Fibroblast of pulmonary artery (primary cell): ENCODE data around the gene TECPR2.

ENCODE experiments used
- DNase-seq: peaks from one replicate; pipeline ENCODE4 v3.0.0-alpha.2; 2010; ENCODE audit warnings: low read depth
- H3K4me3 ChIP-seq: replicated peaks from 2 replicates; pipeline ENCODE4 v1.5.1; 2011; ENCODE audit warnings: low read depth, mild to moderate bottlenecking, control low read depth, low read length, moderate library complexity
- TF ChIP-seq, protein P1 (sequence below): IDR thresholded peaks from 2 replicates; pipeline ENCODE4 v1.5.1; 2011; ENCODE audit warnings: mild to moderate bottlenecking, control low read depth, low read length, inconsistent platforms; ENCODE audit errors: missing control alignments

TECPR2 gene

GRCh38 chr14:102338724-102339123 lies 24.0 kb upstream of the TECPR2 start:
- H3K4me3 ChIP-seq: no peak overlapping the region
- DNase-seq: no peak
- TF ChIP-seq, protein P1, sequence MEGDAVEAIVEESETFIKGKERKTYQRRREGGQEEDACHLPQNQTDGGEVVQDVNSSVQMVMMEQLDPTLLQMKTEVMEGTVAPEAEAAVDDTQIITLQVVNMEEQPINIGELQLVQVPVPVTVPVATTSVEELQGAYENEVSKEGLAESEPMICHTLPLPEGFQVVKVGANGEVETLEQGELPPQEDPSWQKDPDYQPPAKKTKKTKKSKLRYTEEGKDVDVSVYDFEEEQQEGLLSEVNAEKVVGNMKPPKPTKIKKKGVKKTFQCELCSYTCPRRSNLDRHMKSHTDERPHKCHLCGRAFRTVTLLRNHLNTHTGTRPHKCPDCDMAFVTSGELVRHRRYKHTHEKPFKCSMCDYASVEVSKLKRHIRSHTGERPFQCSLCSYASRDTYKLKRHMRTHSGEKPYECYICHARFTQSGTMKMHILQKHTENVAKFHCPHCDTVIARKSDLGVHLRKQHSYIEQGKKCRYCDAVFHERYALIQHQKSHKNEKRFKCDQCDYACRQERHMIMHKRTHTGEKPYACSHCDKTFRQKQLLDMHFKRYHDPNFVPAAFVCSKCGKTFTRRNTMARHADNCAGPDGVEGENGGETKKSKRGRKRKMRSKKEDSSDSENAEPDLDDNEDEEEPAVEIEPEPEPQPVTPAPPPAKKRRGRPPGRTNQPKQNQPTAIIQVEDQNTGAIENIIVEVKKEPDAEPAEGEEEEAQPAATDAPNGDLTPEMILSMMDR: no peak

- H3K4me3 ChIP-seq: no peak overlapping the region
- DNase-seq: no peak
- TF ChIP-seq, protein P1: no peak
Observed at GRCh38 chr14:102341566-102341965, 21.2 kb upstream of the TECPR2 start.

GRCh38 chr14:102342238-102342637 lies 20.5 kb upstream of the TECPR2 start:
- no peak for DNase-seq
- TF ChIP-seq, protein P1: no peak

GRCh38 chr14:102344084-102344483 lies 18.7 kb upstream of the TECPR2 start:
- TF ChIP-seq, protein P1: no peak
- DNase-seq: no peak
- no peak overlapping the region for H3K4me3 ChIP-seq

More at GRCh38 chr14:102342238-102342637, 20.5 kb upstream of the TECPR2 start:
- H3K4me3 ChIP-seq: no peak overlapping the region

GRCh38 chr14:102344485-102344884 lies 18.3 kb upstream of the TECPR2 start:
- no peak overlapping the region for H3K4me3 ChIP-seq
- TF ChIP-seq, protein P1: no peak
- DNase-seq: no peak

DNA sequence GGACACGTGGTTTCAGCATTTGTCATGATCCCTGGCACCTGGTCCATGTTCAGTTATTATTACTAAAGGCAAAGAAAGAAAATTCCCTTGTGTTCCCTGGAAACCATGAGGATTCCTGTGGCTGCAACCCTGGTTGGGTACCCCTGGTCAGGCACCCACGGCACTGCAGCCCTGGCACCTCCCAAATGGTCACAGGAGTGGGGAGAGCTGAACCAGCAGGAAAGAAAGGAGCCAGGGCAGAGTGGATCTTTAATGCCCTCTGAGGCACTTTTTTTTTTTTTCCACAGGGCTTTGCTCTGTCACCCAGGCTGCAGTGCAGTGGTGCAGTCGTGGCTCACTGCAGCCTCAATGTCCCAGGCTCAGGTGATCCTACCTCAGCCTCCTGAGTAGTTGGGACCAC lies 17.5 kb upstream of the TECPR2 start:
- TF ChIP-seq, protein P1: no peak
- no peak overlapping the region for H3K4me3 ChIP-seq
- no peak for DNase-seq

GRCh38 chr14:102346645-102347044 lies 16.1 kb upstream of the TECPR2 start:
- TF ChIP-seq, protein P1: no peak
- no peak for DNase-seq
- no peak overlapping the region for H3K4me3 ChIP-seq
